ENCODE measurements around the gene POU6F2.

- TF ChIP-seq CTCF (IDR thresholded peaks at IDR 0.05) (no peak), EP300 (IDR thresholded peaks at IDR 0.05) (no peak), POLR2A (IDR thresholded peaks at IDR 0.05) (no peak), POLR2AphosphoS5 (IDR thresholded peaks at IDR 0.05) (no peak)
Observed at GRCh38 chr7:39002755-39003154, 25.0 kb downstream of the POU6F2 start.

Measured in upper lobe of left lung (tissue), 4 donors.